Osteocyte (in vitro differentiated cells): ENCODE data around the gene AUP1. TPM values are rescaled to one million over a fixed set of nuclear protein-coding genes. Genes with fewer than 3 reads are reported as not detected.

Experiments
- DNase-seq: peaks from one replicate; pipeline ENCODE4 v3.0.0; 2021; ENCODE audit warnings: mixed read lengths; ENCODE audit not compliant: unreplicated experiment; ENCODE audit errors: extremely low spot score
- H3K27ac Mint-ChIP-seq: one replicate; pipeline ENCODE4 v1.8.0; 2021; ENCODE audit warnings: mild to moderate bottlenecking, mixed read lengths; ENCODE audit not compliant: unreplicated experiment
- H3K27me3 Mint-ChIP-seq: one replicate; pipeline ENCODE4 v1.8.0; 2021; ENCODE audit warnings: mixed read lengths; ENCODE audit not compliant: unreplicated experiment
- H3K36me3 Mint-ChIP-seq: one replicate; pipeline ENCODE4 v1.8.0; 2021; ENCODE audit warnings: mixed read lengths; ENCODE audit not compliant: unreplicated experiment
- H3K4me1 Mint-ChIP-seq: one replicate; pipeline ENCODE4 v1.8.0; 2021; ENCODE audit warnings: mixed read lengths; ENCODE audit not compliant: unreplicated experiment
- H3K4me3 Mint-ChIP-seq: one replicate; pipeline ENCODE4 v1.8.0; 2021; ENCODE audit warnings: mild to moderate bottlenecking, moderate library complexity, mixed read lengths; ENCODE audit not compliant: unreplicated experiment
- H3K9me3 Mint-ChIP-seq: one replicate; pipeline ENCODE4 v1.8.0; 2021; ENCODE audit warnings: mixed read lengths; ENCODE audit not compliant: unreplicated experiment
- total RNA-seq: library from RNA; stranded (reverse); gene quantifications from 2 replicates; pipeline ENCODE4 v1.2.1, GENCODE V29; 2021
- TF ChIP-seq, protein P1 (sequence below): fragments of 200-600 bp; sonication (generic); IDR thresholded peaks from 2 replicates; pipeline ENCODE4 v1.5.0; 2021; ENCODE audit warnings: antibody characterized with exemption, mild to moderate bottlenecking, moderate library complexity

Gene AUP1
- total RNA-seq, 1 donor from 2014 or later = 96.3 TPM

DNA sequence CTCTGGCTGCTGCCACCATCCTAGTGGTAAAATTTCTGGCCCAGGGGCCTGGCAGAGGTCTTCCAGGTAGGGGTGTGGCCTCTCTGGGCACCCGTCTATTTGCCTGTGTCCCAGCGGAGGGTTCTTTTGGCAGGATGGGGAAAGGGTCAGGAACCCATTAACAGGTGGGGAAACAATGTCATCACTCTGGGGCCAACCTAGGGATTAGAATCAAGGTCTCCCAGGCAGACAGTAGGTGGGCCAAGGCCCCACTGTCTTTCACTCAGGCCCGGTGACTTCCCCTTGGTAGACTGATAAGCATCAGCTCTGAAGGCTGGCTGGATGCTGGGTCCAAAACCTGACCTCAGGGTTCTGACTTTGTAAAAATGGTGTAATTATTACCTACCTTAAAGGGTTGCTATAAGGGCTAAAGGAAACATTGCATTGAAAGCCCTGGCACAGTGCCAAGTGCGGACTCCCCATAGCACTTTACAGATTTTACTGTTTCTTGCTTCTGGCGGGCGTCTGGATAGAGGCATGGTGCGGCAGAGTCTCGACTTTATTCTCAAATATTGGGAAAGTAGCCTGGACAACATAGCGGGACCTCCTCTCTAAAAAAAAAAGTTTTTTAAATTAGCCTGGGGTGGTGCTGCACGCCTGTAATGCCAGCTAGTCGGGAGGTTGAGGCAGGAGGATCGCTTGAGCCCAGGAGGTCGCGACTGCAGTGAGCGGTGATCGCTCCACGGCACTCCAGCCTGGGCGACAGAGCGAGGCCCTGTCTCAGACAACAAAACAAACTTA is 32.3 kb downstream of the AUP1 start:
- Mint-ChIP-seq H3K27me3 (peaks cover 39% of the 10 kb centered on the region), H3K9me3 (no peaks in the 10 kb centered on the region)

DNA sequence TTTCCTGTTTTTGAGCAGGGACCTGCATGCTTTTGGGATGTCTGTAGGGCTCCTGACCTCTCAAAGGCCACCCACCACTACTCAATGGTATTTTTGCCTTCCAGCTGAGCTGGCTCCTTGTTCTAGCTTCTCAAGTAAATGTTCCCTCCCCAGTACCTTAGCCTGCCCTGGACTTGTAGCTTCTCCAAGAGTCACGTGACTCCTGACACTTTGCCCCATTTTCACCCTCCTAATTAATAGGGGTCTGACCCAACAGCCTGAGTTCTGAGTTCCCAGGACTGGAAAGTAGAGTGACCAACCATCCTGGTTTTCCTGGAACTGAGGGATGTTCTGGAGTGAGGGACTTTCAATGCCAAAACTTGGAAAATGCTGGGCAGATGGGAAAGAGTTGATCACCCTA is 34.1 kb downstream of the AUP1 start:
- no peak overlapping the region for H3K4me3 Mint-ChIP-seq
- TF ChIP-seq, protein P1, sequence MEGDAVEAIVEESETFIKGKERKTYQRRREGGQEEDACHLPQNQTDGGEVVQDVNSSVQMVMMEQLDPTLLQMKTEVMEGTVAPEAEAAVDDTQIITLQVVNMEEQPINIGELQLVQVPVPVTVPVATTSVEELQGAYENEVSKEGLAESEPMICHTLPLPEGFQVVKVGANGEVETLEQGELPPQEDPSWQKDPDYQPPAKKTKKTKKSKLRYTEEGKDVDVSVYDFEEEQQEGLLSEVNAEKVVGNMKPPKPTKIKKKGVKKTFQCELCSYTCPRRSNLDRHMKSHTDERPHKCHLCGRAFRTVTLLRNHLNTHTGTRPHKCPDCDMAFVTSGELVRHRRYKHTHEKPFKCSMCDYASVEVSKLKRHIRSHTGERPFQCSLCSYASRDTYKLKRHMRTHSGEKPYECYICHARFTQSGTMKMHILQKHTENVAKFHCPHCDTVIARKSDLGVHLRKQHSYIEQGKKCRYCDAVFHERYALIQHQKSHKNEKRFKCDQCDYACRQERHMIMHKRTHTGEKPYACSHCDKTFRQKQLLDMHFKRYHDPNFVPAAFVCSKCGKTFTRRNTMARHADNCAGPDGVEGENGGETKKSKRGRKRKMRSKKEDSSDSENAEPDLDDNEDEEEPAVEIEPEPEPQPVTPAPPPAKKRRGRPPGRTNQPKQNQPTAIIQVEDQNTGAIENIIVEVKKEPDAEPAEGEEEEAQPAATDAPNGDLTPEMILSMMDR = no peak
- no peak overlapping the region for H3K27ac Mint-ChIP-seq
- H3K27me3 Mint-ChIP-seq = peaks cover 29% of the 10 kb centered on the region
- no peaks in the 10 kb centered on the region for H3K9me3 Mint-ChIP-seq
- no peak for DNase-seq
- H3K36me3 Mint-ChIP-seq = peaks cover 35% of the 10 kb centered on the region
- H3K4me1 Mint-ChIP-seq = peaks cover 24% of the 10 kb centered on the region

More for the DNA sequence above, 32.3 kb downstream of the AUP1 start:
- H3K4me3 Mint-ChIP-seq = peak overlapping the region; percentile 76
- H3K36me3 Mint-ChIP-seq = peaks cover 23% of the 10 kb centered on the region
- TF ChIP-seq, protein P1 = no peak
- H3K27ac Mint-ChIP-seq = no peak overlapping the region
- H3K4me1 Mint-ChIP-seq = peaks cover 30% of the 10 kb centered on the region
- no peak for DNase-seq

DNA sequence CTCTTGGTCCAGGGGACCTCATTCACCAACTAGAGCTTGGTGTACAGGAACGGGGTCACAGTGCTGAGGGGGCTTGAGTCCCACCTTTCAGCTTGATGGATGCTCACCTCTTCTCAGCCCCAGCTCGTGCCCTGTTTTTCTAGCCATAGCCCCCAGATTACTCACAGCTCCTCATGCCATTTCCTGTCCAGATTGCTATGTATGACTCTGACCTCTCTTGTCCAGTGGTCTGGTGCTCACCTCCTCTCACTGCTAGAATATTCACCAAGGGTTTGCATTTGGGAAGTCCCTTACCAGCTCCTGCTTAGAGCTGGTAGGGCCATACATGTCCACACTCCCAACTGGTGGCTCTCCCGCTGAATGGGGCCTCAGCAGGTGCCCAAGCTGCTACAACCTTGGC is 36.0 kb downstream of the AUP1 start:
- TF ChIP-seq, protein P1 = no peak
- DNase-seq = no peak
- H3K4me1 Mint-ChIP-seq = peaks cover 13% of the 10 kb centered on the region
- no peak overlapping the region for H3K4me3 Mint-ChIP-seq
- no peaks in the 10 kb centered on the region for H3K9me3 Mint-ChIP-seq
- H3K27ac Mint-ChIP-seq = no peak overlapping the region
- H3K27me3 Mint-ChIP-seq = peaks cover 16% of the 10 kb centered on the region
- peaks cover 38% of the 10 kb centered on the region for H3K36me3 Mint-ChIP-seq

DNA sequence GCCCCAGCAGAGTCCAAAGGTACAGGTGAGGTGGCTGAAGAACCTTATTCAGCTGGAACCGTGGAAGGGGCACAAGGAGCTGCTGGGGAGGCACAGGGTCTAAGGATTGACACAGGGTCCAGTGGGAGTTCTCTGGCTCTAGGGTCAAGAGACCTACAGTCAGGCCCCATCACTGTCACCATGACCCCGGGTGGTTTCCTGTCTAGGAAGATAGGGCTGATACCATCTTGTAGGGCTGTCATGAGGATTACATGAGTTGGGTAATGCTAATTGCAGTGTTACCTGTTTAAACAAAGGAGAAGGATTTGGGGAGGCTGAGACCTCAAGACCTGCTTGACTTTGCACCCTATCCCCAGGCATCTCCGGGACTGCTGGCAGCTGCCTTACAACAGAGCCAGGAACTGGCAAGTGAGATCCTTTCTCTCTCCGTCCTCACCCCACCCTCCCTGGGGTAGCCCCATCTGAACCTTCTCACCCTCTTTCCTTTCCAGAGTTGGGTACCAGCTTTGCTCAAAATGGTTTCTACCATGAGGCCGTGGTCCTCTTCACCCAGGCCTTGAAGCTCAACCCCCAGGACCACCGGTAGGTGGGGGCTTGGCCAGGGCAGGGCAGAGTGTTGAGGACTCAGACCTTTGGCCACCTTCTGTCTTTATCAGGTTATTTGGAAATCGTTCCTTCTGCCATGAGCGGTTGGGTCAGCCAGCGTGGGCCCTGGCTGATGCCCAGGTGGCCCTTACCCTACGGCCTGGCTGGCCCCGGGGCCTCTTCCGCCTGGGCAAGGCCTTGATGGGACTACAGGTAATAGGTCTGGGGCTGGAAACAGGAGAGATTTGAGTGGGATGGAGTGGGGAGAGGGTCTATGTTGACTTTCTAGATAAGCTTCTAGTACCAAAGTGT is 37.6 kb downstream of the AUP1 start:
- H3K36me3 Mint-ChIP-seq = peaks cover 36% of the 10 kb centered on the region
- H3K4me3 Mint-ChIP-seq = no peak overlapping the region
- no peak overlapping the region for H3K27ac Mint-ChIP-seq
- no peaks in the 10 kb centered on the region for H3K9me3 Mint-ChIP-seq
- H3K4me1 Mint-ChIP-seq = no peaks in the 10 kb centered on the region
- TF ChIP-seq, protein P1 = no peak
- no peak for DNase-seq
- peaks cover under 1% of the 10 kb centered on the region for H3K27me3 Mint-ChIP-seq

DNA sequence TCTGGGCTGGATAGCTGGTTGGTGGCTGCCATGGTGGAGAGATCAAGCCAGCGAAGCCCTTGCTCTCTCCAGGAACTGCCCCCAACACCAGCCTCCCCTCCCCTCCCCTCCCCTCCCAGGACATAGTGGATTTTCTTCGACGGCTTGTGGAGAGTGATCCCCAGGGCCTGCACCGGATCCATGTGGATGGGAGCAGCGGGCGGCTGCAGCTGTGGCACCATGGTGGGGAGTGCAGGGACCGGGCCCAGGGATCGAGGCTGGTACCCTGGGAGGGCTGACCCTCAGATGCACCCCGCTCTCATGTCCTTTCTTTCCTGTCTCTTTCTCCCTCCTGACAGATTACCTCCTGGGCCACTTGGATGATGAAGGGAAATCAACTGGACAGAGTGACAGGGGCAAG is 39.6 kb downstream of the AUP1 start:
- Mint-ChIP-seq H3K36me3 (peaks cover 37% of the 10 kb centered on the region), H3K27ac (no peak overlapping the region), H3K27me3 (no peaks in the 10 kb centered on the region), H3K4me1 (no peaks in the 10 kb centered on the region), H3K9me3 (no peaks in the 10 kb centered on the region), H3K4me3 (no peak overlapping the region)
- TF ChIP-seq, protein P1 = no peak
- DNase-seq = no peak
